GM19397 (cell line): ENCODE measurements around the gene SIRT6.
"Not testable (repeated sequence)": the region's sequence is repeated elsewhere in the genome, so short reads cannot be mapped to it uniquely, and the experiment has no call there.

Experiments used
- ATAC-seq: cut with Tn5 transposase; IDR thresholded peaks from one replicate; pipeline ENCODE4 v1.9.1; 2021; ENCODE audit warnings: mild to moderate bottlenecking, moderate library complexity; ENCODE audit not compliant: unreplicated experiment

SIRT6 gene

DNA sequence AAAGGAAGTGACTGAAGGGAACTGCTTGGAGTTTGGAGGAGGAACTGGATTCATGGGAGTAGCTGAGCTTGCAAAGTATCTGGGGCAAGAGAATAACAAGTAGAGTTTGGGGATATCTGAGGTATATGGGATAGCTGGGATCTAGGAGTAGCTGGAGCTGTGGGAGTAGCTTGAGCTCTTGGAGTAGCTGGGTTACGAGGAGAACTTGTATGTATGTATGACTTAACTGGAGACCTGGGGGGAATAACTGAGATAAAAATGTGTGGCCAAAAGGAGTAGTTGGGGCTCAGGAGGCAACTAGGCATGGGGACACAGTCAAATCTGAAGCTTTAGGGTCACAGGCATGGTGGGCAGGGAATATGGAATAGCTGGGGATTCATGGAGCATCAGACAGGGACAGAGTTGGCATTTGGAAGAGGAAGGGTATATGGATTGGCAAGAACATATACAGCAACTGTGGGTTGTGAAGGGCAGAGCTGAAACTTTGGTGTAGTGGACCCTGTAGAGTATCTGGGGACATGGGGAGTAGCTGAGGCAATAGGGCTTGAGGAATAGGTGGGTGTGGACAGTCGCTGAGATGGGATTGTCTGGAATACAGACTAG lies 18.7 kb upstream of the SIRT6 start:
- ATAC-seq = no peak

DNA sequence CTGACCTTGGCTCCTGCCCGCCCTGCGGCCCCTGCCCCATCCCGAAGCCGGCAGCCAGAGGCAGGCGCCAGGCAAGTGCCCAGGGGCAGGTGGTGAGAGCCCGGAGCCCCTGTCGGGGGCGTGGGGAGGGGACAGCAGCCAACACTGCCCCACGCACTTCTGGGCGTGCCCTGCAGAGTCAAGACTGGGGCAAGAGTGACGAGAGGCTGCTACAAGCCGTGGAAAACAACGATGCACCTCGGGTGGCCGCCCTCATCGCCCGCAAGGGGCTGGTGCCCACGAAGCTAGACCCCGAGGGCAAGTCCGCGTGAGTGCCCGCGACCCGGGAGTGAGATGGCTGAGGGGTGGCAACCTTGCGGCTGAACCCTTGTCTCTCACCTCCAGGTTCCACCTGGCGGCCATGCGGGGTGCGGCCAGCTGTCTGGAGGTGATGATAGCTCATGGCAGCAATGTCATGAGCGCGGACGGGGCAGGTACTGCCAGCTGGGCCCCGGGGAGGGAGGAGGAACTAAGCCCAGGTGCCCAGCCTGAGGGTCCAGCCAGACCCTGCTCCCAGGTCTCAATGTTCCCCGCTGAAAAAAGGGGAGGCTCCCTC lies 17.4 kb upstream of the SIRT6 start:
- ATAC-seq = no peak

GRCh38 chr19:4198467-4199126 lies 16.2 kb upstream of the SIRT6 start:
- ATAC-seq = no peak

DNA sequence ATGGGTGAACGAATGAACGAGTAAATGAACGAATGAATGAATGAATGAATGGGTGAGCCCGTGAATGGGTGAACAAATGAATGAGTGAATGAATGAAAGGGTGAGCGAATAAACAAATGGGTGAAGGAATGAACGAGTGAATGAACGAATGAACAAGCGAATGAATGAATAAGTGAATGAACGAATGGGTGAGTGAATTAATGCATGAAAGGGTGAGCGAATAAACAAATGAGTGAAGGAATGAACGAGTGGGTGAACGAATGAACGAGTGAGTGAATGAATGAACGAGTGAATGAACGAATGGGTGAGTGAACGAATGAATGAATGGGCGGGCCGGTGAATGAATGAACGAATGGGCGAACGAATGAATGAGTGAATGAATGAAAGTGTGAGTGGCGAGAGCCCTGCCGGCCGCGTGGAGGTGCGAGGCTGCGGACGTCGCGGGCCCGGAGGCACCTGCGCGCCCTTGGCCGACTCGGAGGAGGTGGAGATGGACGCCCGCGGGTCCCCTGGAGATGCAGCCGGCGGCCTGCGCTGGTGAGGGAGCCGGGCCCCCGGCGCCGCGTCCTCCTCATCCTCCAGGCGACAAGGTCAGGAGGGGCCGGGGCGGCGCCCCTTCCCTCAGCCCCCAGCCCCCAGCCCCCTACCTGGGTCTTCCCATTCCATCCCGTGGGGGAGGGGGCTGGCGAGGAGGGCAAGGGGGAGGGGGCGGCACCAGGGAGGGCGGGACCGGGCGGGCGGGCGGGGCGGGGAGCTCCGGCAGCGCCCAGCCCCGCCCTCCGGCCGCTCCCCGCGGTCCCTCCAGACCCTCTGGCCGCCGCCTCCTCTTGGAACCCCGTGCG lies 15.5 kb upstream of the SIRT6 start:
- ATAC-seq = no peak

DNA sequence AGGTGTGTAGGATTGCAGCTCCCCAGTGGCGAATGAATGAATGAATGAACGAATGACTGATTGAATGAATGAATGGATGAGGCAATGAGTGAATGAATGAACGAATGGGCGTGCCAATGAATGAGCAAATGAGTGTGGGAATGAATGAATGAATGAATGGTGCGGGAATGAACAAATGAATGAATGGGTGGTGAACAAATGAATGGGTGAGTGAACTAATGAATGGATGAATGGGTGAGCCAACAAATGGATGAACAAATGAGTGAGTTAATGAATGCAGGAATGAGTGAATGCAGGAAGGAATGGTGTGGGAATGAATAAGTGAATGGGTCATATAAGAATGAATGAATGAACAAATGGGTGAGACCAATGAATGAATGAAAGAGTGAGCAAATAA lies 14.9 kb upstream of the SIRT6 start:
- no peak for ATAC-seq

DNA sequence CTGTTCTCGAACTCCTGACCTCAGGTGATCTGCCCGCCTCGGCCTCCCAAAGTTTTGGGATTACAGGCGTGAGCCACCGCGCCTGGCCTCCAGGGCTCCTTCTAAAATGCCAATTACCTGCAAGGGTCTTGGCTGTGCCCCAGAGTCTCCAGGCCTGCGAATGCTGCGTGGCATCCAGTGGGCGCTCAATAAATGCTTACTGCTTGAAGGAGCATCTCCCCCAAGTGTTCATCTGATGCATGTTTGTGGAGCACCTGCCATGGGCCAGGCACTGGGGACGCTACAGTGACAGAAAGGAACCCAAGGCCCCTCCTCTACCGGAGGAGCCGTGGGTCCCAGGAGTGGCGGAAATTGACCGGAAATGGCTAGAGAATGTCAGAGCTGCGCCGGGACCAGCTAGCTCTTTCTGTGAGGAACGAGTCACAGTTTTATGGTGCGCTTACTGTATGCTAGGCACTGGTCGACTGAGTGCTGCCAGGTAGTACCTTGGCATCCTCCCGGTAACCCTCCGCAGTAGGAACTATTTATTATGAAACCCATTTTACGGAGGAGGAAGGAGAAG lies 14.3 kb upstream of the SIRT6 start:
- ATAC-seq = no peak

GRCh38 chr19:4196009-4196408 lies 13.6 kb upstream of the SIRT6 start:
- no peak for ATAC-seq

DNA sequence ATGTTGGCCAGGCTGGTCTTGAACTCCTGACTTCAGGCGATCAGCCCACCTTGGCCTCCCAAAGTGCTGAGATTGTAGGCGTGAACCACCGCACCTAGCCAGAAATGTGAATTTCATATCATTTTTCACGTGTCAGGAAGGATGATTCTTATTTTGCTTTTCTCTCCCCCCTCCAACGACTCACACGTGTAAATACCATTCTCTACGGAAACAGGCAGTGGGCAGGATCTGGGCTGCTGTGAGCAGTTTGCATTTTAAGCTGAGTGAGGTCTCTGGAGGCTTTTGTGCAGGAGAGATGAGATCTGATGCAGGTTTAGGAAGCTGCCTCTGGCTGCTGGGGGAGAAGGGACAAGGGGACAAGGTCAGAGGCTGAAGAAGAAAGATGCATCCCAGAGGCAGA lies 12.0 kb upstream of the SIRT6 start:
- ATAC-seq = no peak

DNA sequence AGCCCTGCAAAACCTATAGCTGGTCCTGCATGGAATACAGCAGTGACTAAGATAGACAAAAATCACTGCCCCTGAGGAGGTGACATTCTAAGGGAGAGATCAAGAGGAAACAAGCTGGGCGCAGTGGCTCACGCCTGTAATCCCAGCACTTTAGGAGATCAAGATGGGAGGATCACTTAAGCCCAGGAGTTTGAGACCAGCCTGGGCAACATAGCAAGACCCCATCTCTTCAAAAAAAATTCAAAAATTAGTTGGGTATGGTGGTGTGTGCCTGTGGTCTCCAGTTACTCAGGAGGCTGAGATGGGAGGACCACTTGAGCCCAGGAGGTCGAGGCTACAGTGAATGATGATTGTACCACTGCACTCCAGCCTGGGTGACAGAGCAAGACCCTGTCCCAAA lies 10.2 kb upstream of the SIRT6 start:
- ATAC-seq = not testable (repeated sequence)

- ATAC-seq = no peak
Observed at GRCh38 chr19:4189641-4190040, 7.3 kb upstream of the SIRT6 start.

- ATAC-seq = no peak
Observed at GRCh38 chr19:4187313-4188122, 5.2 kb upstream of the SIRT6 start.

DNA sequence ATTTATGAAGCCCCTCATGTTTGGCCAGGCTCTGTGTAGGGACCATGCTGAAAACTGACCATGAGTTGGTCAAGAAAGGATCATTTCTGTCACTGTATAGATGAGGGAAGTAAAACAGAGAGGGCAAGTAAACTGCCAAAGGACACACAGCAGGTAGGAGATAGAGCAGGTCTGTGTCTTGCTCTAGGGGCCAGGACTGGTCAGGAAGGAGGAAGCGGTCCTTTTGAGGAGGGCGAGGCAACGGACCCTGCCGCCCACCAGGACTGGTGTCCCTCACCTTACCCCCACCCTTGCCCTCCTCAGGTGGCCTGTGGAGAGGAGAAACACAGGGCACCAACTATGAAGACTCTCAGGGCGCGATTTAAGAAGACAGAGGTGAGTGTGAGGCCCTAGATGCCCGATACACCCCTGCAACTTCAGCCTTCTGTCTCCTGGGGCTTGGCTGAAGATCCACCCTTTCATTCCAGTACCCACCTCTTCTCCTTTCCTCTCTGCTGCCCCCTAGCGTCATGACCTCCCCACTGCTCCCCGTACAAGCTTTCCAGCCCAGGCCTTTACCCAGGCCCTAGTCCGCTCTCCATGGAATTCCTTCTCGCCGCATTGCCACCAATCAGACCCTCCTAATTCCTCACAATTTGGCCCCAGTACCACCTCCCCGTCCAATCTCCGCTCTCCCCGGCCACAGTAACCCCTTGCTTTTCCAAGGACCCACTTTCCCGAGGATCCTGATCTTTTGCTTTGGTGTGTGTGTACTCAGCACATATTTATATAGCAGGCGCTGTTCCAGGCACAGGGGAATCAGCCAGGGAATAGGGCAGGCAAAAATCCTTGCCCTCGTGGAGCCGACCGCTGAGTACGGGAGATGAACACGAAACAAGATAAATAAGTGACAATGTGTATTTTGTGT lies 4.0 kb upstream of the SIRT6 start:
- ATAC-seq = no peak

DNA sequence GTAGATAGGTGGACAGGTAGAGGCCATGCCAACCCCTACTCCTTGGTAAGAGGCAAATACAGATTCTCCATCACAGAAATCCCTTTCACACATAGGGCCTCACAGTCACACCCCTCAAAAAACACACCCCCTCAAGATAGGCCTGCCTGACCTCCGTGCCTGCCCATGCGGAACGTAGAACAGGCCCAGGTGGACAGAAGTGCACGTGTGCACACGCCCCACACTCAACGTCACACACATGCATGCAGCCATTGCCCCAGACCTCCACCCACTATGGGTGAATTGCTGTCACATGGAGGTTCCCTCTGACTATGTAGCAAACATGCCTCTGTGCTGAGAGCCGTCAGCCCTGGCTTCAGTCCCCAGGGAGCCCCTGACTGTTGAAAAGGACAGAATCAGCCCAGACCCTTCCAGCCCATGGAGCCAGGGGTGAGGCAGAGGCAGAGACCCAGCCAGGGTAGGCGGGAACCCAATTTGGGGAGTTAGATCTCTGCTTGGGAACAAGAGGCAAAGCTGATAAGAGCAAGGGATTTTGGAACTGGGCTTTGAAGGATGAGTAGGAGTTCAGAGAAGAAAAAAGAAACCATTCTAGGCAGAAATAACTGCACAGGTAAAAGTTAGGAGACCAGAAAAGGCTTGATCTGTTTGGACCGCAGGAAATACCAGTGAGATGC lies 3.2 kb upstream of the SIRT6 start:
- no peak for ATAC-seq

DNA sequence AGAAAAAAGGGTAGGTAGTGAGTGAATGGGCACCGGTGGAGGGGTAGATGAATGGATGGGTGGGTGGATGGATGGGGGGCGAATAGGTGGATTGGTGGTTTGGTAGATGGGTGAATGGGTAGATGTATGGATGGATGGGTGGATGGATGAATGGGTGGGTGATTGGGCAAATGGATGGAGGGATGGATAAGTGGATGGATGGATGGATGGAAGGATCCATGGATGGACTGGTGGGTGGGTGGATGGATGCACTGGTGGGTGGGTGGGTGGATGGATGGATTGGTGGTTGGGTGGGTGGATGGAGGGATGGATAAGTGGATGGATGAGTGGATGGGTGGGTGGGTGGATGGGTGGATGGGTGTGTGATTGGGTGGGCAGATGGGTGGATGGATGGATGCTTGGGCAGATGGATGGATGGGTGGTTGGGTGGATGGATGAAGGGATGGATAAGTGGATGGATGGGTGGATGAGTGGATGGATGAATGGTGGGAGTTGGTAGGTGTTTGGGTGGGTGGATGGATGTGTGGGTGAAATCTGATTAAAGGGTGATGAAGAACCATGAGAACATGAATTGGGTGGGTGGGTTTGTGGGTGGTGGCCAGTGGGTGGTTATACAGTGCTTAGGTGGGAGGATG lies 2.5 kb upstream of the SIRT6 start:
- no peak for ATAC-seq

- no peak for ATAC-seq
Observed at GRCh38 chr19:4183967-4184717, 1.8 kb upstream of the SIRT6 start.

- no peak for ATAC-seq
Observed at GRCh38 chr19:4181053-4181508, 1.3 kb downstream of the SIRT6 start.

DNA sequence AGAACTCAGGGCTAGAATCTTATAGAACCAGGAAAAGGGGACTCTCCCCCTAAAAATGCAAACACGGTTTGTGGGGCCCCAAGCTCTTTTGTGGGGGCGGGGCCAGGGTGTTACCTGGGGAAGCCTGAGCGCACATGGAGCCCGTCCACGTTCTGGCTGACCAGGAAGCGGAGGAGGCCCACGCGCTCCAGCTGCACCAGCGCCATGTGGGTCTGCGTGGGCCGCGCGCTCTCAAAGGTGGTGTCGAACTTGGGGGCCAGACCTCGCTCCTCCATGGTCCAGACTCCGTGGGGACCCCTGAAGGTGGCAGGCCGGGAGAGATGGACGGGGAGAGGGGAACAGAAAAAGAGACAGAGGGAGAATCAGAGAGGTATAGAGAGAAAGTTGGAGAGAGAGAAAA lies 3.4 kb downstream of the SIRT6 start:
- no peak for ATAC-seq

DNA sequence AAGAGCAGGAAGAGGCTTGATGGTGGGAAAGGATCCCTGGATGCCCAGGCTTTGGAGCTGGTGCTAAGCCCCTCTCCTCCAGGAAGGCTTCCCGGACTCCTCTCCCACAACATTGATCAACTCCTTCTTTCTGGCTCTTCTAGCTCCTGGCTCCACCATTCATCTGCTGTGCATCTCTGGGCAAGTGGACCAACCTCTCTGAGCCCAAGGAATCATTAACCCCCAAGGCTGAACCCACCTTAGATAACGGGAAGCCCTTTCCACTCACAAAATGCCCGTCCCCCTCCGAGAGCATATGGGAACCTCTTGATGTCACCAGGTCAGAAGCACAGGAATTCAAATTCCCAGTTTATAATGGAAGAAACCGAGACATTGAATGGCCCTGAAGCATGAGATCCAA lies 5.2 kb downstream of the SIRT6 start:
- no peak for ATAC-seq
